Panc1 (cell line): Measurements from ENCODE around the gene P2RY2. TPM values are rescaled to one million over a fixed set of nuclear protein-coding genes. Genes with fewer than 3 reads are reported as not detected.

Source experiments
- ATAC-seq: fragments of 200-7000 bp; cut with Tn5 transposase; 2 replicates; pipeline ENCODE4 v1.9.1; 2020; ENCODE audit warnings: mild to moderate bottlenecking, moderate library complexity
- BruUV-seq: library from RNA; stranded (reverse); fragments of 400-500 nt; replicated peaks from 2 replicates; lab custom pipeline; 2021; lab: Mats Ljungman, UMichigan
- CTCF ChIA-PET: fragments of 300-600 bp; sonication (Branson Sonifier 250); formaldehyde crosslinking; loops from one replicate; lab custom pipeline; 2022; ENCODE audit warnings: antibody characterized with exemption; lab: Charles Lee
- POLR2A ChIA-PET: fragments of 300-600 bp; sonication (Branson Sonifier 250); formaldehyde crosslinking; loops from one replicate; lab custom pipeline; 2022; ENCODE audit warnings: antibody characterized with exemption; lab: Charles Lee
- DNase-seq: peaks from one replicate; pipeline ENCODE4 v3.0.0-alpha.2; 2010; ENCODE audit warnings: low read depth, low spot score
- H3K27ac ChIP-seq: 2 replicates; pipeline ENCODE4 v1.5.1; 2011; ENCODE audit warnings: mild to moderate bottlenecking, low read length, inconsistent platforms
- H3K27me3 ChIP-seq: fragments of 200-500 bp; sonication (Bioruptor generic); 2 replicates; pipeline ENCODE4 v1.6.0; 2014; ENCODE audit warnings: low read length, inconsistent platforms; ENCODE audit not compliant: control insufficient read depth, insufficient read depth
- H3K36me3 ChIP-seq: fragments of 200-500 bp; sonication (Bioruptor generic); 2 replicates; pipeline ENCODE4 v1.5.1; 2014; ENCODE audit warnings: inconsistent platforms, mild to moderate bottlenecking, low read length, moderate library complexity; ENCODE audit not compliant: control insufficient read depth, insufficient read depth
- H3K4me1 ChIP-seq: 2 replicates; pipeline ENCODE4 v1.5.1; 2011; ENCODE audit warnings: inconsistent platforms, mild to moderate bottlenecking, low read length, moderate library complexity; ENCODE audit not compliant: control insufficient read depth, insufficient read depth
- H3K4me3 ChIP-seq, 2 experiments: 2 replicates each; pipeline ENCODE4 v1.5.1; 2011 to 2012; ENCODE audit warnings: low read depth in 2 of 2, low read length in 2 of 2, mild to moderate bottlenecking in 2 of 2, inconsistent platforms in 1 of 2, moderate library complexity in 1 of 2
- H3K9me3 ChIP-seq: fragments of 200-500 bp; sonication (Bioruptor generic); 2 replicates; pipeline ENCODE4 v1.5.1; 2014; ENCODE audit warnings: low read depth, mild to moderate bottlenecking, inconsistent platforms, low read length, moderate library complexity; ENCODE audit not compliant: control insufficient read depth, insufficient read depth
- CTCF ChIP-seq: fragments of 450-650 bp; IDR thresholded peaks from 2 replicates; pipeline ENCODE4 v1.5.1; 2017; ENCODE audit warnings: mild to moderate bottlenecking
- REST ChIP-seq, 2 experiments: IDR thresholded peaks; 2 replicates each; pipeline ENCODE4 v1.6.1; 2011 to 2012; ENCODE audit warnings: low read depth in 2 of 2, control low read depth in 1 of 2, low read length in 1 of 2, mild to moderate bottlenecking in 1 of 2, moderate library complexity in 1 of 2; ENCODE audit not compliant: insufficient read depth in 1 of 2
- in situ Hi-C: cut with HindIII; loops from 2 replicates; pipeline ENCODE4 v1.10.0; 2016; ENCODE audit warnings: low sequenced_read_pairs, low pct_unique_long_range_greater_than_20kb
- intact Hi-C: fragments of 100-400 bp; cut with micrococcal nuclease; formaldehyde crosslinking; loops from one replicate; pipeline ENCODE4 v1.10.0; 2022; ENCODE audit not compliant: unreplicated experiment
- total RNA-seq: library from RNA; stranded (reverse); gene quantifications from one replicate; pipeline ENCODE4 v1.2.1, GENCODE V29; 2021; ENCODE audit not compliant: unreplicated experiment

P2RY2 gene
- total RNA-seq, 1 experiment from 2014 or later: 2.4 TPM

- no peak for ATAC-seq
- intact Hi-C loops: no loop called here
- CTCF ChIA-PET: no interaction called here
Observed at GRCh38 chr11:73245461-73245860, 27.4 kb downstream of the P2RY2 start.

GRCh38 chr11:73246303-73246702 is 28.2 kb downstream of the P2RY2 start:
- ATAC-seq (no peak), DNase-seq (no peak)
- intact Hi-C loops (no loop called here), in situ Hi-C loops (no loop called here)
- TF ChIP-seq REST (IDR thresholded peaks at IDR 0.05; ENCODE audit: insufficient read depth in 1 of 2, low read depth in 2 of 2, low read length in 1 of 2): no peak
- no peaks in the 10 kb centered on the region for H3K27me3 ChIP-seq
- H3K36me3 ChIP-seq: no peaks in the 10 kb centered on the region
- no TSS peak for BruUV-seq
- no peak overlapping the region for H3K4me3 ChIP-seq
- POLR2A ChIA-PET: no interaction called here
- H3K9me3 ChIP-seq: no peaks in the 10 kb centered on the region
- CTCF ChIA-PET: interaction anchor here (0.6 to 0.7 kb wide), 2 partner anchors 31 to 264 kb away, joined by 4 to 6 read pairs; no protein-coding TSS in a partner anchor
- no peak overlapping the region for H3K27ac ChIP-seq
- H3K4me1 ChIP-seq: peaks cover 7% of the 10 kb centered on the region

More at GRCh38 chr11:73245461-73245860, 27.4 kb downstream of the P2RY2 start:
- H3K27ac ChIP-seq: no peak overlapping the region
- H3K9me3 ChIP-seq: no peaks in the 10 kb centered on the region
- POLR2A ChIA-PET: no interaction called here
- BruUV-seq: no TSS peak
- H3K27me3 ChIP-seq: no peaks in the 10 kb centered on the region
- TF ChIP-seq REST (IDR thresholded peaks at IDR 0.05; ENCODE audit: insufficient read depth in 1 of 2, low read depth in 2 of 2, low read length in 1 of 2) (no peak), CTCF (no peak)
- no peak overlapping the region for H3K4me3 ChIP-seq
- no peak for DNase-seq
- H3K4me1 ChIP-seq: peaks cover 7% of the 10 kb centered on the region
- in situ Hi-C loops: no loop called here
- no peaks in the 10 kb centered on the region for H3K36me3 ChIP-seq
